ENCODE measurements around the gene JDP2.
A peak's percentile ranks its signal among the peaks of the same experiment; 100 is the strongest.

JDP2 gene

GRCh38 chr14:75409316-75410205 is 18.3 kb upstream of the JDP2 start:
- no peak overlapping the region for H3K4me3 ChIP-seq (ENCODE audit: low read depth, low read length)
- no peak for TF ChIP-seq CTCF (conservative IDR thresholded peaks at IDR 0.05; ENCODE audit: low read depth, low read length)
- DNase-seq (ENCODE audit: low read depth), result no peak

DNA sequence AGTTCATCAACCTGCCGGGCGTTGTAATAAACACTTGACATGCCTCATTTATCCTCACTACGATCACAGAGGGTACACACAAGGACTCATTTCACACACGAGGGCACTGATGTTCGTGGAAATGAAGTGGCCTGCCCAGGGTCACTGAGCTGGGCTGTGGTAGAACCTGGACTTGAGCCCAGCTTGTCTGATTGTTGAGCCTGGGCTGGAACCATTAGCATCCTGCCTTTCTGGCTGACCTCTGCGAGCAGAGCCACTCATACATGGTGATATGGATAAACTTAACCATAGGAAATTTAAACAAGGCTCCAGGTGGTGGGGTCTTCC is 16.6 kb upstream of the JDP2 start:
- DNase-seq (ENCODE audit: low read depth), result no peak
- H3K4me3 ChIP-seq (ENCODE audit: low read depth, low read length), result no peak overlapping the region
- no peak for TF ChIP-seq CTCF (conservative IDR thresholded peaks at IDR 0.05; ENCODE audit: low read depth, low read length)

DNA sequence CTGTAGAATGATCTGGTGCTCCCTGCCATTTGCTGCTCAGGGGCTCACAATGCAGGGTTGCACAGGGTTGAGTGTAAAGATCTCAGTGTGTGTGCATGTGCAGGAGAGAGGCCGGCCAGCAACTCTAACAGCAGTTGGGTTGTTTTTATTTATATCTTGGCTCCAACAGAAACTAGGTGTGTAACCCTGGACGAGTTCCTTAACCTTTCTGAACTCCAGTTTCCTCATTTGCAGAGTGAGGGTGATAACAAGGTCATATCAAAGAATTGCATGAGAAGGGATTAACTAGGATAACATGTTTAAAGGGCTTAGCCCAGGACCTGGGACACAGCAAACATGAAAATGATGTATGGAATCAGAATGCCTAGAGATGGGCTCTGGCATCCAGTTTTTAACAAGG is 14.8 kb upstream of the JDP2 start:
- H3K4me3 ChIP-seq (ENCODE audit: low read depth, low read length), result no peak overlapping the region
- DNase-seq (ENCODE audit: low read depth), result no peak
- TF ChIP-seq CTCF (conservative IDR thresholded peaks at IDR 0.05; ENCODE audit: low read depth, low read length), result no peak

GRCh38 chr14:75417674-75418073 is 10.1 kb upstream of the JDP2 start:
- TF ChIP-seq CTCF (conservative IDR thresholded peaks at IDR 0.05; ENCODE audit: low read depth, low read length), result no peak
- no peak overlapping the region for H3K4me3 ChIP-seq (ENCODE audit: low read depth, low read length)
- peak; percentile 48 for DNase-seq (ENCODE audit: low read depth)

DNA sequence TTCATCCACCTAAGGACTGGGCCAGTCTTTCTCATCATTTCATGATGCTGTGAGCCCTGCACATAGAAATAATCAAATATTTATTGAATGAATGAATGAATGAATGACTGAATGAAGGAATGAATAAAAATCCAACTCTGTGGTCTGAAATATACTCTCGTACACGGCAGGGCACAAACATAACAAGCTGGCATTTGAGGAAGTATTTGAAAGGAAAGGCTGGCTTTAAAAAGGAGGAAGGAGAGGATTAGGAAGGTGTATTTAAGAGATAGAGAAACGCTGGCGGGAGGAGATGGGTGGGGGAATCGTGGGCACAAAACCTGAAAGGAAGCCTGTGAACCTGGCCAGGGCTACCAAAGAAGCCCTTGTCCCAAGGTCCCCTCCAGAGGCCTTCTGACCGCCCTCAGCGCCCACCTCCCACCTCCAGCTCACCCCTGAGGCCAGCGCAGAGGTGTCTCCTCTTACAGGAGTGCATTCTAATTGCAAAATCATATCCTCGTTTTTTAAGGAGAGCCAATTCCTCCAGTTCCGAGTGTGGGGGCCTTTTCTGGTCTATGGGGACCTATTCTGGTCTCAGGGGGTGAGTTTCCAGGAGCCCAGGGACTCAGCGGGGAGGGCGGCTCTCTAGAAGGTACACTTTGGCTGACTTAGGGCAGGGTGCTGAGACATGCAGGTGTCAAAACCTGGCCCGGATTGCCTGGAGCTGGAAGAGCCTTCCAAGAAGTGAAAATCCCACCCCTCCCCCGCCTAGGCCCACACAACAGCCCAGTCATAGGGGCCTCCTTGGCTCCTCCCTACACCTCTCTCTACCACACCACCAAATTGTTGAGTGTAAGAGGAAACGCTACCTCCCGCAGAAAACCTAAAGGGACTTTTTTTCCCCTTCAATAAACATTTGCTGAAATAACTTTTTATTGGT is 8.7 kb upstream of the JDP2 start:
- peak; percentile 65 for DNase-seq (ENCODE audit: low read depth)
- H3K4me3 ChIP-seq (ENCODE audit: low read depth, low read length), result no peak overlapping the region
- no peak for TF ChIP-seq CTCF (conservative IDR thresholded peaks at IDR 0.05; ENCODE audit: low read depth, low read length)

DNA sequence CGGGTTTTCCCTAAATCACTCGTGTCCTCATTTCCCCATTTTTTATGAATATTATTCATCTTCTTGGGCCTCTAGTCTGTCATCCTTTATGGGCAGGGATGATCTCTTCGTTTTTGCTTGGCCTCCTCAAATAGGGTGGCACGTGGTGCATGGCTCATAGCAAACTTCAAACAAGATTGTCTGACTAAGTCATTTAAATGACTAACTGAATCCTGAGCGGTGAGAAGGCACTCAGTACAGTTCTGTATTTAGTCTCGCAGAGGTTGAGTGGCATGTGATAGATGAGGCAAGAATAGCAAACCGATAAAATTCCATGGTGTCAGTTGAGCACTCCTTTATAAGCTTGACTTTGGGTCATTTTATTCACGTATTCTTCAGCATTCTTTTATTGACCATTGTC is 5.7 kb upstream of the JDP2 start:
- no peak overlapping the region for H3K4me3 ChIP-seq (ENCODE audit: low read depth, low read length)
- TF ChIP-seq CTCF (conservative IDR thresholded peaks at IDR 0.05; ENCODE audit: low read depth, low read length), result no peak
- peak; percentile 48 for DNase-seq (ENCODE audit: low read depth)

Measured in choroid plexus epithelial cell (primary cell).